ENCODE measurements around the gene PEX11G. TPM values are rescaled to one million over a fixed set of nuclear protein-coding genes. Genes with fewer than 3 reads are reported as not detected.
A peak's percentile ranks its signal among the peaks of the same experiment; 100 is the strongest.

Gene PEX11G
- total RNA-seq, 1 experiment from 2014 or later, result 4.3 TPM

GRCh38 chr19:7521551-7522071 is 32.8 kb upstream of the PEX11G start:
- Mint-ChIP-seq H3K27ac (peak overlapping the region; percentile 21), H3K4me1 (peaks cover 15% of the 10 kb centered on the region), H3K27me3 (ENCODE audit: low read depth) (no peaks in the 10 kb centered on the region; the same call in 1 of the 2 replicates), H3K36me3 (no peaks in the 10 kb centered on the region), H3K9me3 (no peaks in the 10 kb centered on the region), H3K4me3 (peak overlapping the region; percentile 77)
- TF ChIP-seq GABPB1 (CRISPR knock-in tag; IDR thresholded peaks at IDR 0.05) (no peak), GTF2I (CRISPR knock-in tag; conservative IDR thresholded peaks at IDR 0.05) (peak; percentile 52; the same call in 1 of the 2 replicates)
- CTCF ChIA-PET, result interaction anchor here (0.6 to 2.6 kb wide), 9 partner anchors 14 to 1832 kb away, joined by 3 to 12 read pairs (median 5); partner anchors contain the start of genes PNPLA6 and TRAPPC5
- peak; percentile 20 for ATAC-seq
- POLR2A ChIA-PET, result interaction anchor here (0.7 to 2.0 kb wide), 7 partner anchors 8 to 29 kb away, joined by 3 to 16 read pairs (median 4); partner anchors contain the start of gene PNPLA6
- DNase-seq (ENCODE audit: low spot score), result no peak

DNA sequence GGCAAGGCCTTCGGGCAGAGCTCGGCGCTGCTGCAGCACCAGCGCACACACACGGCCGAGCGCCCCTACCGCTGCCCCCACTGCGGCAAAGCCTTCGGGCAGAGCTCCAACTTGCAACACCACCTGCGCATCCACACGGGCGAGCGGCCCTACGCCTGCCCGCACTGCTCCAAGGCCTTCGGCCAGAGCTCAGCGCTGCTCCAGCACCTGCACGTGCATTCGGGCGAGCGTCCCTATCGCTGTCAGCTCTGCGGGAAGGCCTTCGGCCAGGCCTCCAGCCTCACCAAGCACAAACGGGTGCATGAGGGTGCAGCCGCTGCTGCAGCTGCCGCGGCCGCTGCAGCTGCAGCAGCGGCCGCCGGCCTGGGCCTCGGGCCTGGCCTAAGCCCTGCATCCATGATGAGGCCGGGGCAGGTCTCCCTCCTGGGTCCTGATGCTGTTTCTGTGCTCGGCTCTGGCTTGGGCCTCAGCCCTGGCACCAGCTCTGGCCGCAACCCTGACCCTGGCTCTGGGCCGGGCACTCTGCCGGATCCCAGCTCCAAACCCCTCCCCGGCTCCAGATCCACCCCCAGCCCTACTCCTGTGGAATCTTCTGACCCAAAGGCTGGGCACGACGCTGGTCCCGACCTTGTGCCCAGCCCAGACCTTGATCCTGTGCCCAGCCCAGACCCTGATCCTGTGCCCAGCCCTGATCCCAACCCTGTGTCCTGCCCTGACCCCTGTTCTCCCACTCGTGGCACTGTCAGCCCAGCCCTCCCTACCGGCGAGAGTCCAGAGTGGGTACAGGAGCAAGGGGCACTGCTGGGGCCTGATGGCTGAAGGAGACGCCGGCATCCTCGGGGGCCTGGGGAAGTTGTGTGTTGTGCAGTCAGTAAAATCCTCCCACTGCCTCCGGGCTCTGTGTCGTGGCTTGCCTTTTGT is 31.6 kb upstream of the PEX11G start:
- Mint-ChIP-seq H3K27ac (no peak overlapping the region), H3K4me3 (no peak overlapping the region), H3K27me3 (ENCODE audit: low read depth) (no peaks in the 10 kb centered on the region; the same call in 1 of the 2 replicates), H3K4me1 (peaks cover 19% of the 10 kb centered on the region), H3K9me3 (no peaks in the 10 kb centered on the region), H3K36me3 (no peaks in the 10 kb centered on the region)
- ATAC-seq (no peak), DNase-seq (ENCODE audit: low spot score) (no peak)
- ChIA-PET POLR2A (interaction anchor here (2.0 kb wide), 1 partner anchor 15 kb away, joined by 16 read pairs; the partner anchor contains the start of gene PNPLA6), CTCF (interaction anchor here (0.6 to 1.5 kb wide), 3 partner anchors 14 to 160 kb away, joined by 3 to 4 read pairs (median 3); partner anchors contain the start of gene TRAPPC5)
- TF ChIP-seq, protein P1, sequence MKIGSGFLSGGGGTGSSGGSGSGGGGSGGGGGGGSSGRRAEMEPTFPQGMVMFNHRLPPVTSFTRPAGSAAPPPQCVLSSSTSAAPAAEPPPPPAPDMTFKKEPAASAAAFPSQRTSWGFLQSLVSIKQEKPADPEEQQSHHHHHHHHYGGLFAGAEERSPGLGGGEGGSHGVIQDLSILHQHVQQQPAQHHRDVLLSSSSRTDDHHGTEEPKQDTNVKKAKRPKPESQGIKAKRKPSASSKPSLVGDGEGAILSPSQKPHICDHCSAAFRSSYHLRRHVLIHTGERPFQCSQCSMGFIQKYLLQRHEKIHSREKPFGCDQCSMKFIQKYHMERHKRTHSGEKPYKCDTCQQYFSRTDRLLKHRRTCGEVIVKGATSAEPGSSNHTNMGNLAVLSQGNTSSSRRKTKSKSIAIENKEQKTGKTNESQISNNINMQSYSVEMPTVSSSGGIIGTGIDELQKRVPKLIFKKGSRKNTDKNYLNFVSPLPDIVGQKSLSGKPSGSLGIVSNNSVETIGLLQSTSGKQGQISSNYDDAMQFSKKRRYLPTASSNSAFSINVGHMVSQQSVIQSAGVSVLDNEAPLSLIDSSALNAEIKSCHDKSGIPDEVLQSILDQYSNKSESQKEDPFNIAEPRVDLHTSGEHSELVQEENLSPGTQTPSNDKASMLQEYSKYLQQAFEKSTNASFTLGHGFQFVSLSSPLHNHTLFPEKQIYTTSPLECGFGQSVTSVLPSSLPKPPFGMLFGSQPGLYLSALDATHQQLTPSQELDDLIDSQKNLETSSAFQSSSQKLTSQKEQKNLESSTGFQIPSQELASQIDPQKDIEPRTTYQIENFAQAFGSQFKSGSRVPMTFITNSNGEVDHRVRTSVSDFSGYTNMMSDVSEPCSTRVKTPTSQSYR (CRISPR knock-in tag; IDR thresholded peaks at IDR 0.05), result no peak
- TF ChIP-seq SOX15 (CRISPR knock-in tag; IDR thresholded peaks at IDR 0.05), result no peak
- no peak for TF ChIP-seq CBFB (CRISPR knock-in tag; IDR thresholded peaks at IDR 0.05; ENCODE audit: low read depth)
- TF ChIP-seq E2F1 (CRISPR knock-in tag; IDR thresholded peaks at IDR 0.05), result no peak

GRCh38 chr19:7519361-7520130 is 30.7 kb upstream of the PEX11G start:
- Mint-ChIP-seq H3K27ac (peak overlapping the region; percentile 87; the same call in 1 of the 2 replicates), H3K27me3 (ENCODE audit: low read depth) (no peaks in the 10 kb centered on the region; the same call in 1 of the 2 replicates), H3K4me1 (peaks cover 26% of the 10 kb centered on the region), H3K9me3 (no peaks in the 10 kb centered on the region), H3K4me3 (peak overlapping the region; percentile 34; the same call in 1 of the 2 replicates), H3K36me3 (no peaks in the 10 kb centered on the region)
- CTCF ChIA-PET, result interaction anchor here (0.6 kb wide), 1 partner anchor 112 kb away, joined by 4 read pairs; no protein-coding TSS in a partner anchor
- DNase-seq (ENCODE audit: low spot score), result no peak
- POLR2A ChIA-PET, result no interaction called here
- TF ChIP-seq STAT6 (CRISPR knock-in tag; conservative IDR thresholded peaks at IDR 0.05; ENCODE audit: low read depth) (no peak), SOX15 (CRISPR knock-in tag; IDR thresholded peaks at IDR 0.05) (no peak), MYBL2 (CRISPR knock-in tag; IDR thresholded peaks at IDR 0.05) (no peak)
- ATAC-seq, result no peak

All from WTC11 (cell line).